SK-N-SH treated with all-trans-retinoic acid at 6 μM for 48 hours (cell line): ENCODE measurements around the gene EIF2B5.
A peak's percentile ranks its signal among the peaks of the same experiment; 100 is the strongest.

Source experiments
- ATAC-seq: fragments of 200-7000 bp; cut with Tn5 transposase; 3 replicates; pipeline ENCODE4 v1.9.1; 2020; ENCODE audit warnings: mild to moderate bottlenecking, moderate library complexity
- ARNTL ChIP-seq: fragments of 450-650 bp; formaldehyde crosslinking; IDR thresholded peaks from 2 replicates; pipeline ENCODE4 v1.5.0; 2020; ENCODE audit warnings: low read depth, mild to moderate bottlenecking, moderate library complexity, borderline replicate concordance
- BACH2 ChIP-seq: fragments of 250-450 bp; sonication (Bioruptor Pico); IDR thresholded peaks from 2 replicates; pipeline ENCODE4 v1.9.0; 2021; ENCODE audit warnings: mild to moderate bottlenecking, borderline replicate concordance
- CSDC2 ChIP-seq: fragments of 250-450 bp; sonication (Bioruptor Pico); IDR thresholded peaks from 2 replicates; pipeline ENCODE4 v1.5.0; 2020; ENCODE audit warnings: mild to moderate bottlenecking, moderate library complexity
- ESRRG ChIP-seq: fragments of 250-450 bp; sonication (Bioruptor Pico); IDR thresholded peaks from 2 replicates; pipeline ENCODE4 v1.6.1; 2021; ENCODE audit warnings: mild to moderate bottlenecking
- GLIS3 ChIP-seq: fragments of 250-450 bp; sonication (Bioruptor Pico); IDR thresholded peaks from 2 replicates; pipeline ENCODE4 v1.5.0; 2020; ENCODE audit warnings: mild to moderate bottlenecking, moderate library complexity
- ISL1 ChIP-seq: fragments of 250-450 bp; sonication (Bioruptor Pico); IDR thresholded peaks from 2 replicates; pipeline ENCODE4 v2.1.2; 2022; ENCODE audit warnings: mild to moderate bottlenecking, moderate library complexity
- OSR1 ChIP-seq: fragments of 250-450 bp; sonication (Bioruptor Pico); IDR thresholded peaks from 2 replicates; pipeline ENCODE4 v1.8.0; 2022; ENCODE audit warnings: moderate library complexity, mild to moderate bottlenecking, inconsistent platforms
- PPARA ChIP-seq: fragments of 250-450 bp; sonication (Bioruptor Pico); IDR thresholded peaks from 2 replicates; pipeline ENCODE4 v1.5.0; 2020; ENCODE audit warnings: mild to moderate bottlenecking, borderline replicate concordance
- RARB ChIP-seq: fragments of 250-450 bp; sonication (Bioruptor Pico); IDR thresholded peaks from 2 replicates; pipeline ENCODE4 v1.8.0; 2021; ENCODE audit warnings: mild to moderate bottlenecking, moderate library complexity
- SNAI2 ChIP-seq: fragments of 250-450 bp; sonication (Bioruptor Pico); IDR thresholded peaks from 2 replicates; pipeline ENCODE4 v1.5.0; 2020; ENCODE audit warnings: mild to moderate bottlenecking, moderate library complexity
- TCF4 ChIP-seq: fragments of 250-450 bp; sonication (Bioruptor Pico); IDR thresholded peaks from 2 replicates; pipeline ENCODE4 v1.8.0; 2021; ENCODE audit warnings: mild to moderate bottlenecking, moderate library complexity, borderline replicate concordance
- ZC3H10 ChIP-seq: fragments of 250-450 bp; sonication (Bioruptor Pico); IDR thresholded peaks from 2 replicates; pipeline ENCODE4 v1.5.1; 2021; ENCODE audit warnings: mild to moderate bottlenecking, moderate library complexity
- ZFP3 ChIP-seq: fragments of 250-450 bp; sonication (Bioruptor Pico); IDR thresholded peaks from 2 replicates; pipeline ENCODE4 v1.5.0; 2020; ENCODE audit warnings: mild to moderate bottlenecking, moderate library complexity
- ZNF70 ChIP-seq: fragments of 450-650 bp; formaldehyde crosslinking; IDR thresholded peaks from 2 replicates; pipeline ENCODE4 v1.5.0; 2020; ENCODE audit warnings: mild to moderate bottlenecking, moderate library complexity
- ZNF8 ChIP-seq: fragments of 450-650 bp; formaldehyde crosslinking; IDR thresholded peaks from 2 replicates; pipeline ENCODE4 v1.5.0; 2020; ENCODE audit warnings: mild to moderate bottlenecking, moderate library complexity
- TF ChIP-seq, protein P1 (sequence below): fragments of 250-450 bp; sonication (Bioruptor Pico); IDR thresholded peaks from 2 replicates; pipeline ENCODE4 v1.8.0; 2021; ENCODE audit warnings: low read depth, mild to moderate bottlenecking, moderate library complexity, borderline replicate concordance
- TF ChIP-seq, protein P2 (sequence below): fragments of 250-450 bp; sonication (Bioruptor Pico); IDR thresholded peaks from 2 replicates; pipeline ENCODE4 v1.5.0; 2020; ENCODE audit warnings: mild to moderate bottlenecking, moderate library complexity
- TF ChIP-seq, protein P3 (sequence below): fragments of 250-450 bp; sonication (Bioruptor Pico); IDR thresholded peaks from 2 replicates; pipeline ENCODE4 v1.8.0; 2020; ENCODE audit warnings: mild to moderate bottlenecking, moderate library complexity, borderline replicate concordance
- TF ChIP-seq, protein P4 (sequence below): fragments of 250-450 bp; sonication (Bioruptor Pico); IDR thresholded peaks from 2 replicates; pipeline ENCODE4 v1.5.1; 2020; ENCODE audit warnings: low read depth, mild to moderate bottlenecking, moderate library complexity
- TF ChIP-seq, protein P5 (sequence below): fragments of 250-450 bp; sonication (Bioruptor Pico); IDR thresholded peaks from 2 replicates; pipeline ENCODE4 v1.5.1; 2021; ENCODE audit warnings: mild to moderate bottlenecking, moderate library complexity

The EIF2B5 gene

DNA sequence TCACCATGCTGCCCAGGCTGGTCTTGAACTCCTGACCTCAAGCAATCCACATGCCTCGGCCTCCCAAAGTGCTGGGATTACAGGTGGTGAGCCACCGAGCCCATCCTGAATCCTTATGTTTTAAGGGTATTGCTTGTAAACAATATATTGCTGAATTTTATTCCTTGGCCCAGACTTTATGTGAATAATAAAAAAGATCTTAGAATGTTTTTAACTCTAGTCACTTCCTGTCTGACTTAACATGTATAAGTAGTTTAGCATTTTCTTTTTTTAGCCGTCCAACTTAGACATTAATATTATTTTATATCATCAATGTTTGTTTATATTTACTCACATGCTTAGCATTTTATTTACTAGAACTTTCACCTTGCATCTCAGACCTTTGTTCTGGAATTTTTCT, 9.2 kb upstream of the EIF2B5 start:
- no peak for ATAC-seq
- no peak for TF ChIP-seq RARB (CRISPR knock-in tag)
- no peak for TF ChIP-seq PPARA
- no peak for TF ChIP-seq ZNF8 (CRISPR knock-in tag)
- TF ChIP-seq, protein P1, sequence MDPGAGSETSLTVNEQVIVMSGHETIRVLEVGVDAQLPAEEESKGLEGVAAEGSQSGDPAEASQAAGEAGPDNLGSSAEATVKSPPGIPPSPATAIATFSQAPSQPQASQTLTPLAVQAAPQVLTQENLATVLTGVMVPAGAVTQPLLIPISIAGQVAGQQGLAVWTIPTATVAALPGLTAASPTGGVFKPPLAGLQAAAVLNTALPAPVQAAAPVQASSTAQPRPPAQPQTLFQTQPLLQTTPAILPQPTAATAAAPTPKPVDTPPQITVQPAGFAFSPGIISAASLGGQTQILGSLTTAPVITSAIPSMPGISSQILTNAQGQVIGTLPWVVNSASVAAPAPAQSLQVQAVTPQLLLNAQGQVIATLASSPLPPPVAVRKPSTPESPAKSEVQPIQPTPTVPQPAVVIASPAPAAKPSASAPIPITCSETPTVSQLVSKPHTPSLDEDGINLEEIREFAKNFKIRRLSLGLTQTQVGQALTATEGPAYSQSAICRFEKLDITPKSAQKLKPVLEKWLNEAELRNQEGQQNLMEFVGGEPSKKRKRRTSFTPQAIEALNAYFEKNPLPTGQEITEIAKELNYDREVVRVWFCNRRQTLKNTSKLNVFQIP = no peak
- no peak for TF ChIP-seq ZNF70 (CRISPR knock-in tag)
- no peak for TF ChIP-seq SNAI2
- TF ChIP-seq, protein P2, sequence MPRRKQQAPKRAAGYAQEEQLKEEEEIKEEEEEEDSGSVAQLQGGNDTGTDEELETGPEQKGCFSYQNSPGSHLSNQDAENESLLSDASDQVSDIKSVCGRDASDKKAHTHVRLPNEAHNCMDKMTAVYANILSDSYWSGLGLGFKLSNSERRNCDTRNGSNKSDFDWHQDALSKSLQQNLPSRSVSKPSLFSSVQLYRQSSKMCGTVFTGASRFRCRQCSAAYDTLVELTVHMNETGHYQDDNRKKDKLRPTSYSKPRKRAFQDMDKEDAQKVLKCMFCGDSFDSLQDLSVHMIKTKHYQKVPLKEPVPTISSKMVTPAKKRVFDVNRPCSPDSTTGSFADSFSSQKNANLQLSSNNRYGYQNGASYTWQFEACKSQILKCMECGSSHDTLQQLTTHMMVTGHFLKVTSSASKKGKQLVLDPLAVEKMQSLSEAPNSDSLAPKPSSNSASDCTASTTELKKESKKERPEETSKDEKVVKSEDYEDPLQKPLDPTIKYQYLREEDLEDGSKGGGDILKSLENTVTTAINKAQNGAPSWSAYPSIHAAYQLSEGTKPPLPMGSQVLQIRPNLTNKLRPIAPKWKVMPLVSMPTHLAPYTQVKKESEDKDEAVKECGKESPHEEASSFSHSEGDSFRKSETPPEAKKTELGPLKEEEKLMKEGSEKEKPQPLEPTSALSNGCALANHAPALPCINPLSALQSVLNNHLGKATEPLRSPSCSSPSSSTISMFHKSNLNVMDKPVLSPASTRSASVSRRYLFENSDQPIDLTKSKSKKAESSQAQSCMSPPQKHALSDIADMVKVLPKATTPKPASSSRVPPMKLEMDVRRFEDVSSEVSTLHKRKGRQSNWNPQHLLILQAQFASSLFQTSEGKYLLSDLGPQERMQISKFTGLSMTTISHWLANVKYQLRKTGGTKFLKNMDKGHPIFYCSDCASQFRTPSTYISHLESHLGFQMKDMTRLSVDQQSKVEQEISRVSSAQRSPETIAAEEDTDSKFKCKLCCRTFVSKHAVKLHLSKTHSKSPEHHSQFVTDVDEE (CRISPR knock-in tag) = no peak
- TF ChIP-seq, protein P3, sequence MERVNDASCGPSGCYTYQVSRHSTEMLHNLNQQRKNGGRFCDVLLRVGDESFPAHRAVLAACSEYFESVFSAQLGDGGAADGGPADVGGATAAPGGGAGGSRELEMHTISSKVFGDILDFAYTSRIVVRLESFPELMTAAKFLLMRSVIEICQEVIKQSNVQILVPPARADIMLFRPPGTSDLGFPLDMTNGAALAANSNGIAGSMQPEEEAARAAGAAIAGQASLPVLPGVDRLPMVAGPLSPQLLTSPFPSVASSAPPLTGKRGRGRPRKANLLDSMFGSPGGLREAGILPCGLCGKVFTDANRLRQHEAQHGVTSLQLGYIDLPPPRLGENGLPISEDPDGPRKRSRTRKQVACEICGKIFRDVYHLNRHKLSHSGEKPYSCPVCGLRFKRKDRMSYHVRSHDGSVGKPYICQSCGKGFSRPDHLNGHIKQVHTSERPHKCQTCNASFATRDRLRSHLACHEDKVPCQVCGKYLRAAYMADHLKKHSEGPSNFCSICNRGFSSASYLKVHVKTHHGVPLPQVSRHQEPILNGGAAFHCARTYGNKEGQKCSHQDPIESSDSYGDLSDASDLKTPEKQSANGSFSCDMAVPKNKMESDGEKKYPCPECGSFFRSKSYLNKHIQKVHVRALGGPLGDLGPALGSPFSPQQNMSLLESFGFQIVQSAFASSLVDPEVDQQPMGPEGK = no peak
- no peak for TF ChIP-seq TCF4

DNA sequence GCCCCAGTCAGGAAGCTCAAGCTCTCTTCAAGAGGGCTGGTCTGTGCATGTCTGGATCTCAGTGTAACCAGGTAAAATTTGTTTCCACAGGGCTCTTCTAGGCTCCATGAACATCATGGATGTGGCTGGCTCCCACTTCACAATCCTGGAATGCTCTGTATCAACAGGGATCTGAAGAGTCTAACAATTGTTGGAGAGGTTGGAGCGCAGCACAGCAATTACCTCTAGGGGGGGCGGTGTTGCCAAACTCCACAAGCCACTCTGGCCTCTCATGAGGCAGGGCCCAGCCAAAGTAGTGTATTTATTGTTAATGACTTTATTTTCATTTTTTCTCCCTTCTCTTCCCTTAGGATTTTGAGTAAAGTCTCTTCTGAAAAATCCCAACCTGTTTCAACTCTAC, 6.1 kb upstream of the EIF2B5 start:
- TF ChIP-seq ARNTL (CRISPR knock-in tag) (no peak), GLIS3 (CRISPR knock-in tag) (no peak), ZFP3 (CRISPR knock-in tag) (no peak), RARB (CRISPR knock-in tag) (no peak), BACH2 (CRISPR knock-in tag) (no peak), SNAI2 (no peak), ZNF70 (CRISPR knock-in tag) (no peak), CSDC2 (CRISPR knock-in tag) (no peak), ZC3H10 (CRISPR knock-in tag) (no peak), ISL1 (no peak)
- TF ChIP-seq, protein P2 (CRISPR knock-in tag) = no peak
- TF ChIP-seq, protein P4, sequence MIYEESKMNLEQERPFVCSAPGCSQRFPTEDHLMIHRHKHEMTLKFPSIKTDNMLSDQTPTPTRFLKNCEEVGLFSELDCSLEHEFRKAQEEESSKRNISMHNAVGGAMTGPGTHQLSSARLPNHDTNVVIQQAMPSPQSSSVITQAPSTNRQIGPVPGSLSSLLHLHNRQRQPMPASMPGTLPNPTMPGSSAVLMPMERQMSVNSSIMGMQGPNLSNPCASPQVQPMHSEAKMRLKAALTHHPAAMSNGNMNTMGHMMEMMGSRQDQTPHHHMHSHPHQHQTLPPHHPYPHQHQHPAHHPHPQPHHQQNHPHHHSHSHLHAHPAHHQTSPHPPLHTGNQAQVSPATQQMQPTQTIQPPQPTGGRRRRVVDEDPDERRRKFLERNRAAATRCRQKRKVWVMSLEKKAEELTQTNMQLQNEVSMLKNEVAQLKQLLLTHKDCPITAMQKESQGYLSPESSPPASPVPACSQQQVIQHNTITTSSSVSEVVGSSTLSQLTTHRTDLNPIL (CRISPR knock-in tag) = no peak
- TF ChIP-seq, protein P5, sequence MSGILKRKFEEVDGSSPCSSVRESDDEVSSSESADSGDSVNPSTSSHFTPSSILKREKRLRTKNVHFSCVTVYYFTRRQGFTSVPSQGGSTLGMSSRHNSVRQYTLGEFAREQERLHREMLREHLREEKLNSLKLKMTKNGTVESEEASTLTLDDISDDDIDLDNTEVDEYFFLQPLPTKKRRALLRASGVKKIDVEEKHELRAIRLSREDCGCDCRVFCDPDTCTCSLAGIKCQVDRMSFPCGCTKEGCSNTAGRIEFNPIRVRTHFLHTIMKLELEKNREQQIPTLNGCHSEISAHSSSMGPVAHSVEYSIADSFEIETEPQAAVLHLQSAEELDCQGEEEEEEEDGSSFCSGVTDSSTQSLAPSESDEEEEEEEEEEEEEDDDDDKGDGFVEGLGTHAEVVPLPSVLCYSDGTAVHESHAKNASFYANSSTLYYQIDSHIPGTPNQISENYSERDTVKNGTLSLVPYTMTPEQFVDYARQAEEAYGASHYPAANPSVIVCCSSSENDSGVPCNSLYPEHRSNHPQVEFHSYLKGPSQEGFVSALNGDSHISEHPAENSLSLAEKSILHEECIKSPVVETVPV = no peak
- ATAC-seq = peak; percentile 88

DNA sequence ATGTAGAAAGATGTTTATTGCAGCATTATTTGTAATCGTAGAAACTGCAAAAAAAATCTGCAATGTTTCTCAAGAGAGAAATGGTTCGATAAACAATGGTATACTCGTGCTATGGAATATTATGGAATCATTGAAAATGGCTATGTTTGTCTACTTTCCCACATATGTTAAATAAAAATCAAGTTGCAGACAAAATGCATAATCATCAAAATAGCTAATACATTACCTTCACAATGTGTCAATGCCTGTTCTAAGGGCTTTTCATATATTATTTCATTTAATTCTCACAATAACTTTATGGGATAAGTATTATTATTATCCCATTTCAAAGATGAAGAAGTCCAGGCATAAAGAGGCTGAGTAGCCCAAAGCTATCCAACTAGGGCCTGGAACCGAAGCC, 2.2 kb upstream of the EIF2B5 start:
- ATAC-seq = no peak
- TF ChIP-seq RARB (CRISPR knock-in tag) (no peak), ZNF8 (CRISPR knock-in tag) (no peak), BACH2 (CRISPR knock-in tag) (no peak), ZFP3 (CRISPR knock-in tag) (no peak), SNAI2 (no peak), ESRRG (CRISPR knock-in tag) (no peak), OSR1 (no peak), TCF4 (no peak), CSDC2 (CRISPR knock-in tag) (no peak)
- TF ChIP-seq, protein P4 (CRISPR knock-in tag) = no peak
